ENCODE measurements around the gene MANF.

DNA sequence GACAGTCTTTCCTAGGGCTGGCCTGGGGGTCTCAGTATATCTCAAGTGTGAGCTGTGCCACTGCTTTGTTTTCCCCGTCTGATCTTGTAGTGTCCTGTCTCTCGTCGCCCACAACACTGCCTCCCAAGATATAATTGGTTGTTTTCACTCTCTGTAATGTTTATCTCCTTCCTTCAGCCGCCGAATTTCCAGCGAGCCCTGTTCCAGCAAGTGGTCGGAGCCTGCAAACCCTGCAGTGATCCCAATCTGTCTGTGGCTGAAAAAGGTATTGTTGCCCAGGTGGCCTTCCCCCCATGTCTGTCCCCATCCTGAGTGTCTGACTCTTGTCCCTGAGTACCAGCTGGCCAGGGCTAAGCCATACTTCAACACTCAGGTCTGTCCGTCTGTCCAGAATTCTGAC, 9.5 kb upstream of the MANF start:
- TF ChIP-seq, protein P1, sequence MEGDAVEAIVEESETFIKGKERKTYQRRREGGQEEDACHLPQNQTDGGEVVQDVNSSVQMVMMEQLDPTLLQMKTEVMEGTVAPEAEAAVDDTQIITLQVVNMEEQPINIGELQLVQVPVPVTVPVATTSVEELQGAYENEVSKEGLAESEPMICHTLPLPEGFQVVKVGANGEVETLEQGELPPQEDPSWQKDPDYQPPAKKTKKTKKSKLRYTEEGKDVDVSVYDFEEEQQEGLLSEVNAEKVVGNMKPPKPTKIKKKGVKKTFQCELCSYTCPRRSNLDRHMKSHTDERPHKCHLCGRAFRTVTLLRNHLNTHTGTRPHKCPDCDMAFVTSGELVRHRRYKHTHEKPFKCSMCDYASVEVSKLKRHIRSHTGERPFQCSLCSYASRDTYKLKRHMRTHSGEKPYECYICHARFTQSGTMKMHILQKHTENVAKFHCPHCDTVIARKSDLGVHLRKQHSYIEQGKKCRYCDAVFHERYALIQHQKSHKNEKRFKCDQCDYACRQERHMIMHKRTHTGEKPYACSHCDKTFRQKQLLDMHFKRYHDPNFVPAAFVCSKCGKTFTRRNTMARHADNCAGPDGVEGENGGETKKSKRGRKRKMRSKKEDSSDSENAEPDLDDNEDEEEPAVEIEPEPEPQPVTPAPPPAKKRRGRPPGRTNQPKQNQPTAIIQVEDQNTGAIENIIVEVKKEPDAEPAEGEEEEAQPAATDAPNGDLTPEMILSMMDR (conservative IDR thresholded peaks at IDR 0.05; ENCODE audit: low read depth in 2 of 2) = no peak
- TF ChIP-seq POLR2AphosphoS5 (IDR thresholded peaks at IDR 0.05; ENCODE audit: low read depth) = no peak
- TF ChIP-seq EZH2 (IDR thresholded peaks at IDR 0.05; ENCODE audit: low read depth, unreplicated experiment) = no peak
- TF ChIP-seq EZH2phosphoT487 (IDR thresholded peaks at IDR 0.05; ENCODE audit: unreplicated experiment) = no peak
- TF ChIP-seq, protein P2, sequence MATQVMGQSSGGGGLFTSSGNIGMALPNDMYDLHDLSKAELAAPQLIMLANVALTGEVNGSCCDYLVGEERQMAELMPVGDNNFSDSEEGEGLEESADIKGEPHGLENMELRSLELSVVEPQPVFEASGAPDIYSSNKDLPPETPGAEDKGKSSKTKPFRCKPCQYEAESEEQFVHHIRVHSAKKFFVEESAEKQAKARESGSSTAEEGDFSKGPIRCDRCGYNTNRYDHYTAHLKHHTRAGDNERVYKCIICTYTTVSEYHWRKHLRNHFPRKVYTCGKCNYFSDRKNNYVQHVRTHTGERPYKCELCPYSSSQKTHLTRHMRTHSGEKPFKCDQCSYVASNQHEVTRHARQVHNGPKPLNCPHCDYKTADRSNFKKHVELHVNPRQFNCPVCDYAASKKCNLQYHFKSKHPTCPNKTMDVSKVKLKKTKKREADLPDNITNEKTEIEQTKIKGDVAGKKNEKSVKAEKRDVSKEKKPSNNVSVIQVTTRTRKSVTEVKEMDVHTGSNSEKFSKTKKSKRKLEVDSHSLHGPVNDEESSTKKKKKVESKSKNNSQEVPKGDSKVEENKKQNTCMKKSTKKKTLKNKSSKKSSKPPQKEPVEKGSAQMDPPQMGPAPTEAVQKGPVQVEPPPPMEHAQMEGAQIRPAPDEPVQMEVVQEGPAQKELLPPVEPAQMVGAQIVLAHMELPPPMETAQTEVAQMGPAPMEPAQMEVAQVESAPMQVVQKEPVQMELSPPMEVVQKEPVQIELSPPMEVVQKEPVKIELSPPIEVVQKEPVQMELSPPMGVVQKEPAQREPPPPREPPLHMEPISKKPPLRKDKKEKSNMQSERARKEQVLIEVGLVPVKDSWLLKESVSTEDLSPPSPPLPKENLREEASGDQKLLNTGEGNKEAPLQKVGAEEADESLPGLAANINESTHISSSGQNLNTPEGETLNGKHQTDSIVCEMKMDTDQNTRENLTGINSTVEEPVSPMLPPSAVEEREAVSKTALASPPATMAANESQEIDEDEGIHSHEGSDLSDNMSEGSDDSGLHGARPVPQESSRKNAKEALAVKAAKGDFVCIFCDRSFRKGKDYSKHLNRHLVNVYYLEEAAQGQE (IDR thresholded peaks at IDR 0.05; ENCODE audit: unreplicated experiment) = no peak
- TF ChIP-seq ETS1 (IDR thresholded peaks at IDR 0.05) = no peak

Measured in GM23338 (cell line).